Measurements from ENCODE around the gene AHCTF1.

Gene AHCTF1

DNA sequence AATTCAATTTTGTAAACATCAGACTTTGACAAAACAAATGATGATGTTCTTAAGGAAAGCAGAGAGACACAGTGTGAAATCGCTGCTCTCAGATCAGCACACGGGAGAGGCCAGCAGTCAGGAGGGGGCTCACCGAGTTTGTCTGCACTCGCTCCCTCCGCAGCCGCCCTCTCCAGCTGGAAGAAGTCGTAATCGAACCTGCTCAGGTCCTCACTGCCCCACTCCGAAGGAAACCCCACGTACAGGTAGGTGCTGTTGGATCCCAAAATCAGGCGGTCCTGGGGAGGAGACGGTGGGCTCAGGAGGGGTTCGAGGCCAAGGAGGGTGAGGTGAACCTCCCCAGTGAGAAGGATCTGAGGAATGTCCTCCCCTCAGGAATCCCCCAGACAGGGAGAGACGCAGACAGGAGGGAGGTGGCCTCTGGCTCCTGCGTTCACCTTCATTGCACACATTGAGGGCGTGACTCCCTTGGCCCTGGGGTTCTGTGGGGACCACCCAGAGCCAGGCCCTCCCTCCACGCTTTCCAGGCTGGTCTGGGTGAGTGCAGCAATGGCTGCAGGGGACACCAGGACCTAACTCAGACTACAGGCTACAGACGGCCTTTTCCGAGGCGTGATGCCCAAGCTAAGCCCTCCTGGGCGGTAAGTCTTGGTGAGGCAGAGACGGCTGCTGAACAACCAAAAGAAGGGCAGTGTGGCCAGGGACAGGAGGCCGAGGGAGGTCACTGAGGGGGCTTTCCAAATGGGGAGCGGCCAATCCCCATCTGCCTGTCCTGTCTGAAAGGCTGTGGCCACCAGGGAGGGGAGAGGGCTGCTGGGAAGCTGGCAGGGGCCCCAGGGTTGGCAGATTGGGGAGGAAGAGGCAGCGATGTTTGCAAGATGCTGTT is 142.1 kb downstream of the AHCTF1 start:
- DNase-seq (ENCODE audit: low spot score in 2 of 2), result no peak
- Mint-ChIP-seq H3K27ac (no peak overlapping the region), H3K9me3 (no peaks in the 10 kb centered on the region), H3K36me3 (no peaks in the 10 kb centered on the region), H3K4me3 (no peak overlapping the region), H3K4me1 (no peaks in the 10 kb centered on the region)
- ATAC-seq, result no peak
